DND-41 (cell line): ENCODE measurements around the gene TAF11L2.
"Not testable (repeated sequence)": the region's sequence is repeated elsewhere in the genome, so short reads cannot be mapped to it uniquely, and the experiment has no call there.

Experiments
- ATAC-seq: fragments of 200-7000 bp; cut with Tn5 transposase; 3 replicates; pipeline ENCODE4 v1.9.1; 2021; ENCODE audit warnings: low read depth; ENCODE audit not compliant: insufficient read depth
- DNase-seq: peaks from one replicate; pipeline ENCODE4 v3.0.0-alpha.2; 2020
- H2AFZ ChIP-seq: 2 replicates; pipeline ENCODE4 v1.6.0; 2012; ENCODE audit warnings: low read depth, low read length
- H3K27ac ChIP-seq: 2 replicates; pipeline ENCODE4 v1.5.1; 2012; ENCODE audit warnings: low read length, inconsistent platforms
- H3K27me3 ChIP-seq: fragments of 200-600 bp; sonication (generic); 2 replicates; pipeline ENCODE4 v1.6.0; 2012; ENCODE audit warnings: low read length, mild to moderate bottlenecking, inconsistent platforms; ENCODE audit not compliant: insufficient read depth, poor library complexity
- H3K36me3 ChIP-seq: 2 replicates; pipeline ENCODE4 v1.5.1; 2012; ENCODE audit warnings: low read length, inconsistent platforms; ENCODE audit not compliant: insufficient read depth
- H3K4me1 ChIP-seq: 2 replicates; pipeline ENCODE4 v1.5.1; 2012; ENCODE audit warnings: mild to moderate bottlenecking, low read length; ENCODE audit not compliant: insufficient read depth
- H3K4me2 ChIP-seq: 2 replicates; pipeline ENCODE4 v1.6.0; 2012; ENCODE audit warnings: mild to moderate bottlenecking, moderate library complexity, low read length, inconsistent platforms; ENCODE audit not compliant: insufficient read depth
- H3K4me3 ChIP-seq, 2 experiments: fragments of 200-600 bp in 1 of 2; shearing (Covaris generic) in 1 of 2; 2 replicates each; pipeline ENCODE4 v1.5.1; 2012 to 2016; ENCODE audit warnings: inconsistent platforms in 2 of 2, low read length in 2 of 2, mild to moderate bottlenecking in 2 of 2, low read depth in 1 of 2, moderate library complexity in 1 of 2
- H3K79me2 ChIP-seq: 2 replicates; pipeline ENCODE4 v1.6.0; 2012; ENCODE audit warnings: low read length, inconsistent platforms; ENCODE audit not compliant: insufficient read depth
- H3K9ac ChIP-seq: 2 replicates; pipeline ENCODE4 v1.6.0; 2012; ENCODE audit warnings: low read depth, mild to moderate bottlenecking, inconsistent platforms, low read length, moderate library complexity
- H3K9me3 ChIP-seq: 2 replicates; pipeline ENCODE4 v1.5.1; 2012; ENCODE audit warnings: low read length, moderate library complexity, mild to moderate bottlenecking, inconsistent platforms; ENCODE audit not compliant: insufficient read depth, severe bottlenecking
- H4K20me1 ChIP-seq: 2 replicates; pipeline ENCODE4 v1.6.0; 2012; ENCODE audit warnings: low read length; ENCODE audit not compliant: insufficient read depth

Gene TAF11L2

DNA sequence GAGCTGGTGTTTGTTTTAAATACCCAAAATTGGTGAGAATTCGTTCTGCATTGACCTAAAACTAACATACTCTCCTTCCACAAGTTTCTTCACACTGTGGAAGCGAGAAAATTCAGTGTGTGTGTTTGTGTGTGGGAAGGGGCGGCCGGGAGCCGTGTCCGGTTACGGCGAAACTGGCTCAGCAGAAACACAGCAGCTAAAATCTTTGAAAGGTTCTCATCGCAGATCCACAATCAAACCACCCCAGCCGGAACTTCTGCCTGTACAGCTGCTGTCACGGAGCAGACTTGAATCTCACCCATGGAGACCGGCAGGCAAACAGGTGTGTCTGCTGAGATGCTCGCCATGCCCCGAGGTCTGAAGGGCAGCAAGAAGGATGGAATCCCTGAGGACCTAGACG, 30.3 kb downstream of the TAF11L2 start, which contains the start of gene TAF11L6:
TSS of gene TAF11L6 (plus strand) at position 301 of the 400 bp plus-strand sequence.
- H3K27ac ChIP-seq, H3K4me1 ChIP-seq, H3K9me3 ChIP-seq, H3K4me3 ChIP-seq, H3K9ac ChIP-seq, H3K36me3 ChIP-seq, H3K27me3 ChIP-seq, H4K20me1 ChIP-seq, H3K4me2 ChIP-seq, ATAC-seq, H3K79me2 ChIP-seq, H2AFZ ChIP-seq, DNase-seq: not testable (repeated sequence)
